ENCODE results near the gene WDR81.
A peak's percentile ranks its signal among the peaks of the same experiment; 100 is the strongest.
"Not testable (repeated sequence)": the region's sequence is repeated elsewhere in the genome, so short reads cannot be mapped to it uniquely, and the experiment has no call there.

WDR81 gene

DNA sequence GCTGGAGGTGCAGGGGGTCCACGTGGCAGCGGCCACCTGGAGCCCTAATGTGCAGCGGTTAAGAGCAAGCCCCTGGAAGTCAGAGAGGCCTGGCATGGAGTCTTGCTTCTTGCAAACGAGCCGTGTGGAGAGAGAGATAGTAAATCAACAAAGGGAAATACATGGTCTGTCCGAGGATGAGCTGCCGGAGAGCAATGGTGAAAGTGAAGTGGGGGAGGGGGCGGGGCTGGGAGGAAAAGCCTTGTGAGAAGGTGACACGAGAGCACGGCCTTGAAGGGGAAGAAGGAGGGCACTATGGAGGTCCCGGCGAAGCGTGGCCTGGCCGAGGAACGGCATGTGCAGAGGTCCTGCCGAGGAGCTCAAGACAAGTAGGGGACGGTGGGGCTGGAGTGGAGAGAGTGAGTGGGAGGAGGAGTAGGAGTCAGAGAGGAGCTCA, 31.3 kb downstream of the WDR81 start:
- no peak for DNase-seq

DNA sequence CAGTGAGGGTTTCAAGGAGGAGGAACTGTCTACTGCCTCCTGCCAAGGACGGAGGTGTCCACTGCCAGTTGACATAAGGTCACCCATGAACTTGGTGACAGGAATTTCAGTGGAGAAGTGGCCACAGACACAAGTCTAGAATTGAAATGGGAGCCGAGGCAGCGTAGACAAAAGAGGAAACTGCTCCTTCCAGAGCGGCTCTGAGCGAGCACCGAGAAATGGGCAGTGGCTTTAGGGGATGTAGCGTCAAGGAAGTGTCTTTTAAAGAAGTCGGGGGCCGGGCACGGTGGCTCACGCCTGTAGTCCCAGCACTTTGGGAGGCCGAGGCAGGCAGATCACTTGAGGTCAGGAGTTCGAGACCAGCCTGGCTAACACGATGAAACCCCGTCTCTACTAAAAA, 34.3 kb downstream of the WDR81 start:
- no peak for DNase-seq

GRCh38 chr17:1759529-1759928, 35.0 kb downstream of the WDR81 start:
- no peak for DNase-seq

DNA sequence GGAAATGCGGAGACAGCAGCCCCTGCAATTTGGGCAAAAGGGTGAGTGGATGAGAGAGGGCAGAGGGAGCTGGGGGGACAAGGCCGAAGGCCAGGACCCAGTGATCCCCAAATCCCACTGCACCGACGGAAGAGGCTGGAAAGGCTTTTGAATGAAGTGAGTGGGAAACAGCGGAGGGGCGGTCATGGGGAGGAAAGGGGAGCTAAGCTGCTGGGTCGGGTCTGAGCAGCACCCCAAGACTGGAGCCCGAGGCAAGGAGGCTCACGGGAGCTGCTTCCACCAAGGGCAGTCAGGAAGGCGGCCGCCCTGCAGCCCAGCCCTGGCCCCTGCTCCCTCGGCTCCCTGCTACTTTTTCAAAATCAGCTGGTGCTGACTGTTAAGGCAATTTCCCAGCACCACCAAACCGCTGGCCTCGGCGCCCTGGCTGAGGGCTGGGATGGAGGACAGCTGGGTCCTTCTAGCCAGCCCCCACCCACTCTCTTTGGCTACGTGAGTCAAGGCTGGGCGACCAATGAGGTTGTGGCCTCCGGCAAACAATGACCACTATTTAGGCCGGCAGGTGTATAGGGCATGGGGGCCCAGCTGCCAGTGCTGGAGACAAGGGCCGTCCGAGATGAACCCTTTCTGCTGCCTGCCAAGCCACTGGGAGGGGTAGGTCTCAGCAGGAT, 37.9 kb downstream of the WDR81 start:
- no peak for DNase-seq

GRCh38 chr17:1762901-1763898, 38.7 kb downstream of the WDR81 start:
- DNase-seq, result no peak

GRCh38 chr17:1764284-1764683, 39.8 kb downstream of the WDR81 start:
- no peak for DNase-seq

GRCh38 chr17:1764705-1765104, 40.2 kb downstream of the WDR81 start:
- not testable (repeated sequence) for DNase-seq

GRCh38 chr17:1765576-1765975, 41.1 kb downstream of the WDR81 start:
- no peak for DNase-seq

GRCh38 chr17:1766382-1767135, 42.1 kb downstream of the WDR81 start:
- DNase-seq, result no peak

DNA sequence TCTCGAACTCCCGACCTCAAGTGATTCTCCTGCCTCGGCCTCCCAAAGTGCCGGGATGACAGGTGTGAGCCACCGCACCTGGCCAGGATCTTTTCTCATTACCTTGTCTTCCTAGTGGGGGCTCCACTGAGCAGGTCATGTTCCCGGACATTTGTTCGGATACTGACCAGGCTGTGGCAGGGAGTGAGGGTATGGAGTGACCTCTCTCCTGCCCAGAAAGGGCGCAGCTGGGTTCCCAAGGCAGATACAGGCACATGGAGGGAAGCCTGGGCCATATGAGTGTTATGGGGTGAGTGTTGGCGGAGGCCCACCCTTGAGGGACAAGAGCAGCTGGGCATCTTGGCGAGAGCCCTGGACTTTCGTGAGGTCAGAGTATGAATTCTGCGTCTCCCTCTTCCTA, 42.9 kb downstream of the WDR81 start:
- no peak for DNase-seq

DNA sequence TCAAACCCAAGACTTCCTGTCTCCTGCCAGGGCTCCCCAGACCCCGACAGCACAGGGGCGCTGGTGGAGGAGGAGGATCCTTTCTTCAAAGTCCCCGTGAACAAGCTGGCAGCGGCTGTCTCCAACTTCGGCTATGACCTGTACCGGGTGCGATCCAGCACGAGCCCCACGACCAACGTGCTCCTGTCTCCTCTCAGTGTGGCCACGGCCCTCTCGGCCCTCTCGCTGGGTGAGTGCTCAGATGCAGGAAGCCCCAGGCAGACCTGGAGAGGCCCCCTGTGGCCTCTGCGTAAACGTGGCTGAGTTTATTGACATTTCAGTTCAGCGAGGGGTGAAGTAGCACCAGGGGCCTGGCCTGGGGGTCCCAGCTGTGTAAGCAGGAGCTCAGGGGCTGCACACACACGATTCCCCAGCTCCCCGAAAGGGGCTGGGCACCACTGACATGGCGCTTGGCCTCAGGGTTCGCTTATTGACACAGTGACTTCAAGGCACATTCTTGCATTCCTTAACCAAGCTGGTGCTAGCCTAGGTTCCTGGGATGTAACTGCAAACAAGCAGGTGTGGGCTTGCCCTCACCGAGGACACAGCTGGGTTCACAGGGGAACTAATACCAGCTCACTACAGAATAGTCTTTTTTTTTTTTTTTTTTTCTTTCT, 45.4 kb downstream of the WDR81 start:
- DNase-seq, result peak; percentile 13

- not testable (repeated sequence) for DNase-seq
Observed at GRCh38 chr17:1773000-1773695, 48.6 kb downstream of the WDR81 start.

DNA sequence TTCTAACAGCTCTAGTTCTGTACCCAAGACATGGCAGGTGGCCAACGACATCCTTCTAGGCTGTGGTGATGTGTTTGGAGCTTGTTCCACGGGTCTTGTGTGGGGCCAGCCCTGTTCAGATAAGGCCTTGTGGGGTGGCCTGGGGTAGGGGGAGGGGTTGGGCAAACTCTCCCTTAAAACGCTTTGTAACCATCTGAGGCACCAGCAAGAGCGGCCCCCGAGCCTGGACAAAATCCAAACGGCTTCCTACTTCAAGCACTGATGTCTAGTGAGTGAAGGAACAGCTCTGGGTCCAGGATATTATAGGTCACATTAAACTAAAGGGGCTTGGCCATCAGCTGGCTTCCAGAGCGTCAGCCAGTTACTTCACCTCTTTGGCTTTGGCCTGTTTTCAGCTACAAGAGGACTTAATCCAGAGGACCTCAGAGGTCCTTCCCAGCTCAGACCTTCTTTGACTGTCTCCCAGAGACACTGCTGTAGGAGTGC, 49.2 kb downstream of the WDR81 start:
- DNase-seq, result no peak

DNA sequence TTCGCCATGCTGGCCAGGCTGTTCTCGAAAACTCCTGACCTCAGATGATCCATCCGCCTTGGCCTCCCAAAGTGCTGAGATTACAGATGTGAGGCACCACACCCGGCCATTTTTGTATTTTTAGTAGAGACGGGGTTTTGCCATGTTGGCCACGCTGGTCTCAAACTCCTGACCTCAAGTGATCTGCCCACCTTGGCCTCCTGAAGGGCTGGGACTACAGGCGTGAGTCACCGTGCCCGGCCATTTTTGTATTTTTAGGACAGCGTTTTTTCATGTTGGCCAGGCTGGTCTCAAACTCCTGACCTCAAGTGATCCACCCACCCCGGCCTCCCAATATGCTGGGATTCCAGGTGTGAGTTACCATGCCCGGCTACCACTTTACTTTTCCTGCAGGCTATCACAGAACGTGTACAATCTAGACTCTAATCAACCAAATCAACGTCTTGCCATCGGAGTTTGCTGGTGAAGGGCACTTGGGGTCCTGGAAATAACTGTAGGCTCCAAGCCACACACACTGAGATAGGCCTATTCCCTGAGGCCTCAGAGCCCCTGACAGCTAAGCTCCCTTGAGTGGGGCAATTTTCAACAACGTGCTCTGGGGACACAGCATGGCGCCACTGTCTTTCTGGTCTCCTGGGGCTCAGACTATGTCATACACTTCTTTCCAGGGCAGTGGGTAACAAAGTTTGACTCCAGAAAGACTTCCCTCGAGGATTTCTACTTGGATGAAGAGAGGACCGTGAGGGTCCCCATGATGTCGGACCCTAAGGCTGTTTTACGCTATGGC, 50.1 kb downstream of the WDR81 start:
- no peak for DNase-seq

GRCh38 chr17:1776328-1776727, 51.8 kb downstream of the WDR81 start:
- no peak for DNase-seq

- no peak for DNase-seq
Observed at GRCh38 chr17:1776857-1777256, 52.4 kb downstream of the WDR81 start.

DNA sequence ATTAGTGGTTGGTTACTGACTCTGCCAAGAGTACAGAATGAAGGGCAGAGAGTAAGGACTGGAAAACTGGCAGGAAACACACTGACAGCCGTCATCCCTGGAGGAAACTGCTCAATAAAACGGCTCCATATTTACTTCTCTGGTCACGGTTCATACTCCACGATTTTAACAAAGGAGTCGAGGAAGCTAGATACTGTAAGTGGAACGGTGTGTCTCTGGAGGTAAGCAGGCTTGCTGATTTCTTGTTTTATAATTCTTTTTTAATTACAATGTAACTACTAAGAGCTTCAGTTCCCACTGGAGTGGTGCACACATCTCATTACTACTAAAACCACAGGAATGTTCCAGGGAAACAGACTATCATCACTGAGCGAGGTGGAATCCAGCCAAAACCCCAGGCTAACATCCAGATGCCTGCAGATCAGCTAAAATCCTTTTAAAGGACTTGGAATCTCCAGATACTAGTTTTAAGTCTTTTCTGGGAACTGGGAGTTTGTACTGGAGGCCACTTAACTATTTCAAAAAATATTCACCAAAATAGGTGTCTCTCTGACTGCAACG, 55.1 kb downstream of the WDR81 start:
- DNase-seq, result peak; percentile 36

DNA sequence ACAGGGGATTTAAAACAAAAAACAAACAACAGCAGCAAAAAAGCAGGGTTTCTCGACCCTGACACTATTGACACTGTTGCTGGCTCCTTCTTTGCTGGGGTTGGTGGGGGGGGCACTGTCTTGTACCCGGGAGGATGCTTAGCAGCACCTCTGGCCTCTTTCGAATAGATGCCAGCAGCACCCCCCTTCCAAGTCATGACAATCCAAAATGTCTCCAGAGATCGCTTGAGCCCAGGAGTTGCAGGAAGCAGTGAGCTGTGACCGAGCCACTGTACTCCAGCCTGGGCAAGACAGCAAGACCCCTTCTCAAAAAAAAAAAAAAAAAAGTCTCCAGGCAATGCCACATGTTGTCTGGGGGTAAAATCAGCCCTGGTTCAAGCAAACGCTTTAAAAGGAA, 57.7 kb downstream of the WDR81 start:
- no peak for DNase-seq

- no peak for DNase-seq
Observed at GRCh38 chr17:1783271-1783670, 58.8 kb downstream of the WDR81 start.

GRCh38 chr17:1783834-1784611, 59.5 kb downstream of the WDR81 start:
- DNase-seq, result no peak

Measured in NCI-H1694 (cell line).